Omental fat pad (tissue), 4 donors: Measurements from ENCODE around the gene LKAAEAR1. TPM values are rescaled to one million over a fixed set of nuclear protein-coding genes. Genes with fewer than 3 reads are reported as not detected.
A peak's percentile ranks its signal among the peaks of the same experiment; 100 is the strongest.

Experiments
- ATAC-seq: fragments of 150-250 bp; one replicate; pipeline ENCODE4 v1.9.1; 2016; ENCODE audit warnings: mild to moderate bottlenecking, moderate library complexity; ENCODE audit not compliant: low FRiP score
- DNase-seq: peaks from one replicate; pipeline ENCODE4 v3.0.0-alpha.2; 2019; ENCODE audit warnings: low spot score
- CTCF ChIP-seq, 3 donors: fragments of 450-650 bp; IDR thresholded peaks; one replicate each; pipeline ENCODE4 v1.5.1; 2016 to 2017; ENCODE audit warnings: antibody characterized with exemption in 3 of 3, mild to moderate bottlenecking in 3 of 3, moderate library complexity in 2 of 3
- total RNA-seq, 4 donors: library from RNA; depleted of rRNA; stranded (reverse); fragments of >200 nt; gene quantifications; one replicate each; pipeline ENCODE4 v1.1.0, GENCODE V29; 2016

The LKAAEAR1 gene
- total RNA-seq, 4 donors from 2014 or later: 0.65 TPM; not detected in 3

- no peak for ATAC-seq
- DNase-seq: peak; percentile 13
- TF ChIP-seq CTCF (IDR thresholded peaks at IDR 0.05): no peak
Measured at GRCh38 chr20:64104667-64105451, 20.7 kb upstream of the LKAAEAR1 start.

GRCh38 chr20:64103871-64104666 lies 19.9 kb upstream of the LKAAEAR1 start:
- DNase-seq: peak; percentile 14
- ATAC-seq: no peak
- no peak for TF ChIP-seq CTCF (IDR thresholded peaks at IDR 0.05)

GRCh38 chr20:64102647-64103354 lies 18.6 kb upstream of the LKAAEAR1 start:
- no peak for DNase-seq
- ATAC-seq: no peak
- no peak for TF ChIP-seq CTCF (IDR thresholded peaks at IDR 0.05)

- no peak for DNase-seq
- TF ChIP-seq CTCF (IDR thresholded peaks at IDR 0.05): peak in 1 of 3 donors; percentile 24
- no peak for ATAC-seq
Measured at GRCh38 chr20:64101731-64102621, 17.8 kb upstream of the LKAAEAR1 start.

GRCh38 chr20:64100946-64101688 lies 16.9 kb upstream of the LKAAEAR1 start:
- DNase-seq (no peak), ATAC-seq (no peak)

More at GRCh38 chr20:64100946-64101688, 16.9 kb upstream of the LKAAEAR1 start:
- TF ChIP-seq CTCF (IDR thresholded peaks at IDR 0.05): no peak
